Measurements from ENCODE around the gene MSL3.

Gene MSL3

GRCh38 chrX:11757719-11758399, at the start of gene MSL3:
TSS of gene MSL3 (plus strand) at chrX:11758237. CDS start at chrX:11758264, 27 bp downstream.
- DNase-seq: peak; percentile 66

GRCh38 chrX:11722304-11722703, 35.7 kb upstream of the MSL3 start:
- DNase-seq: no peak

GRCh38 chrX:11724122-11725017, 33.7 kb upstream of the MSL3 start:
- DNase-seq: peak; percentile 27

- no peak for DNase-seq
Observed at GRCh38 chrX:11725631-11726442, 32.2 kb upstream of the MSL3 start.

- no peak for DNase-seq
Observed at GRCh38 chrX:11728556-11728955, 29.5 kb upstream of the MSL3 start.

- DNase-seq: no peak
Observed at GRCh38 chrX:11733614-11734013, 24.4 kb upstream of the MSL3 start.

- DNase-seq: no peak
Observed at GRCh38 chrX:11739776-11740175, 18.3 kb upstream of the MSL3 start.

- DNase-seq: no peak
Observed at GRCh38 chrX:11740794-11741193, 17.2 kb upstream of the MSL3 start.

- DNase-seq: no peak
Observed at GRCh38 chrX:11741574-11741973, 16.5 kb upstream of the MSL3 start.

- DNase-seq: no peak
Observed at GRCh38 chrX:11745881-11746280, 12.2 kb upstream of the MSL3 start.

- no peak for DNase-seq
Observed at GRCh38 chrX:11750046-11750445, 8.0 kb upstream of the MSL3 start.

GRCh38 chrX:11750694-11751093, 7.3 kb upstream of the MSL3 start:
- no peak for DNase-seq

GRCh38 chrX:11751261-11751660, 6.8 kb upstream of the MSL3 start:
- DNase-seq: no peak

GRCh38 chrX:11753668-11754067, 4.4 kb upstream of the MSL3 start:
- DNase-seq: no peak

GRCh38 chrX:11754958-11755645, 2.9 kb upstream of the MSL3 start:
- DNase-seq: no peak

GRCh38 chrX:11755724-11756123, 2.3 kb upstream of the MSL3 start:
- DNase-seq: no peak

GRCh38 chrX:11756354-11757318, 1.4 kb upstream of the MSL3 start:
- DNase-seq: peak; percentile 61

GRCh38 chrX:11757397-11757718, 679 bp upstream of the MSL3 start:
- no peak for DNase-seq

- peak; percentile 70 for DNase-seq
Observed at GRCh38 chrX:11758400-11759171, 549 bp downstream of the MSL3 start.

- DNase-seq: no peak
Observed at GRCh38 chrX:11759172-11759460, 1.1 kb downstream of the MSL3 start.
